DOHH2 (cell line): ENCODE data around the gene SLC39A2.

Experiments
- CTCF ChIP-seq: fragments of 200-600 bp; sonication (generic); IDR thresholded peaks from one replicate; pipeline ENCODE4 v1.5.1; 2014; ENCODE audit warnings: antibody characterized with exemption, mild to moderate bottlenecking, low read depth, low read length; ENCODE audit not compliant: poor library complexity, severe bottlenecking
- EZH2phosphoT487 ChIP-seq: fragments of 200-600 bp; sonication (generic); IDR thresholded peaks from 2 replicates; pipeline ENCODE4 v1.6.1; 2017; ENCODE audit warnings: borderline replicate concordance, mild to moderate bottlenecking, antibody characterized with exemption, low read length, moderate library complexity, mixed read lengths

- TF ChIP-seq CTCF (no peak), EZH2phosphoT487 (no peak)
These were observed 25.6 kb upstream of the SLC39A2 start for GRCh38 chr14:20973501-20973900.
